MM.1S (cell line): ENCODE data around the gene HPS6.

Source experiments
- DNase-seq: peaks from one replicate; pipeline ENCODE4 v3.0.0-alpha.2; 2015
- H2AFZ ChIP-seq: fragments of 300-600 bp; sonication (generic); 2 replicates; pipeline ENCODE4 v1.6.0; 2016; ENCODE audit warnings: antibody characterized with exemption, low read length
- H3F3A ChIP-seq: fragments of 300-600 bp; sonication (generic); 2 replicates; pipeline ENCODE4 v1.6.1; 2016; ENCODE audit warnings: mild to moderate bottlenecking, antibody characterized with exemption, low read length, moderate library complexity, mixed read lengths; ENCODE audit not compliant: insufficient read depth
- H3K27ac ChIP-seq: fragments of 300-600 bp; sonication (generic); 2 replicates; pipeline ENCODE4 v1.5.1; 2016; ENCODE audit warnings: mild to moderate bottlenecking, low read length
- H3K27me3 ChIP-seq: fragments of 300-600 bp; sonication (generic); replicated peaks from 2 replicates; pipeline ENCODE4 v1.6.0; 2016; ENCODE audit warnings: low read length; ENCODE audit not compliant: insufficient read depth
- H3K36me3 ChIP-seq: fragments of 300-600 bp; sonication (generic); replicated peaks from 2 replicates; pipeline ENCODE4 v1.6.1; 2016; ENCODE audit warnings: mild to moderate bottlenecking, low read length, mixed read lengths; ENCODE audit not compliant: insufficient read depth
- H3K4me1 ChIP-seq: fragments of 300-600 bp; sonication (generic); 2 replicates; pipeline ENCODE4 v1.6.1; 2016; ENCODE audit warnings: low read length, mixed read lengths
- H3K4me2 ChIP-seq: fragments of 300-600 bp; sonication (generic); 2 replicates; pipeline ENCODE4 v1.6.0; 2016; ENCODE audit warnings: low read depth, low read length
- H3K4me3 ChIP-seq: fragments of 300-600 bp; sonication (generic); 2 replicates; pipeline ENCODE4 v1.5.1; 2016; ENCODE audit warnings: low read length, mixed read lengths
- H3K79me2 ChIP-seq: fragments of 300-600 bp; sonication (generic); 2 replicates; pipeline ENCODE4 v1.6.1; 2016; ENCODE audit warnings: mixed run types, low read length, mixed read lengths
- H3K9ac ChIP-seq: fragments of 300-600 bp; sonication (generic); 2 replicates; pipeline ENCODE4 v1.6.1; 2016; ENCODE audit warnings: low read length, mixed read lengths
- H3K9me2 ChIP-seq: fragments of 300-600 bp; sonication (generic); replicated peaks from 2 replicates; pipeline ENCODE4 v1.6.1; 2016; ENCODE audit warnings: mild to moderate bottlenecking, low read length, mixed read lengths; ENCODE audit not compliant: insufficient read depth
- H3K9me3 ChIP-seq: fragments of 300-600 bp; sonication (generic); replicated peaks from 2 replicates; pipeline ENCODE4 v1.6.1; 2016; ENCODE audit warnings: mild to moderate bottlenecking, low read length, mixed read lengths; ENCODE audit not compliant: insufficient read depth
- H4K20me1 ChIP-seq: fragments of 300-600 bp; sonication (generic); 2 replicates; pipeline ENCODE4 v1.6.1; 2016; ENCODE audit warnings: mild to moderate bottlenecking, low read length, moderate library complexity, mixed read lengths; ENCODE audit not compliant: insufficient read depth
- CTCF ChIP-seq: fragments of 300-600 bp; sonication (generic); IDR thresholded peaks from 2 replicates; pipeline ENCODE4 v1.5.1; 2016; ENCODE audit warnings: antibody characterized with exemption, low read length, mixed read lengths
- EZH2 ChIP-seq: fragments of 300-600 bp; sonication (generic); optimal IDR thresholded peaks from 2 replicates; pipeline ENCODE3; 2017; ENCODE audit warnings: low read depth, mild to moderate bottlenecking, antibody characterized with exemption, low read length, mixed read lengths
- EZH2phosphoT487 ChIP-seq: fragments of 300-600 bp; sonication (generic); IDR thresholded peaks from 2 replicates; pipeline ENCODE4 v1.6.1; 2018; ENCODE audit warnings: antibody characterized with exemption, low read length

The HPS6 gene

GRCh38 chr10:102115775-102116174, 50.6 kb downstream of the HPS6 start:
- peaks cover 38% of the 10 kb centered on the region for H3K4me1 ChIP-seq
- no peak overlapping the region for H3K4me3 ChIP-seq

GRCh38 chr10:102116656-102117055, 51.5 kb downstream of the HPS6 start:
- no peaks in the 10 kb centered on the region for H3K9me3 ChIP-seq
- H3K27me3 ChIP-seq, result no peaks in the 10 kb centered on the region
- no peak overlapping the region for H2AFZ ChIP-seq
- H3F3A ChIP-seq, result peaks cover 7% of the 10 kb centered on the region; the same call in 1 of the 2 replicates
- no peak for DNase-seq
- no peak overlapping the region for H3K27ac ChIP-seq
- H3K36me3 ChIP-seq, result no peaks in the 10 kb centered on the region
- H3K4me2 ChIP-seq, result no peak overlapping the region
- TF ChIP-seq EZH2 (no peak), CTCF (no peak), EZH2phosphoT487 (no peak)
- H3K9ac ChIP-seq, result no peak overlapping the region
- H3K4me3 ChIP-seq, result no peak overlapping the region
- peaks cover 44% of the 10 kb centered on the region for H3K4me1 ChIP-seq
- H3K9me2 ChIP-seq, result no peaks in the 10 kb centered on the region
- peaks cover 74% of the 10 kb centered on the region for H3K79me2 ChIP-seq
- H4K20me1 ChIP-seq, result no peaks in the 10 kb centered on the region

More at GRCh38 chr10:102115775-102116174, 50.6 kb downstream of the HPS6 start:
- peaks cover 74% of the 10 kb centered on the region for H3K79me2 ChIP-seq
- H3K9me2 ChIP-seq, result no peaks in the 10 kb centered on the region
- H3K9me3 ChIP-seq, result no peaks in the 10 kb centered on the region
- H3K36me3 ChIP-seq, result no peaks in the 10 kb centered on the region
- peak overlapping the region; percentile 92; the same call in 1 of the 2 replicates for H3K4me2 ChIP-seq
- no peak for DNase-seq
- TF ChIP-seq CTCF (no peak), EZH2phosphoT487 (no peak), EZH2 (no peak)
- H4K20me1 ChIP-seq, result no peaks in the 10 kb centered on the region
- no peak overlapping the region for H3K27ac ChIP-seq
- H3K9ac ChIP-seq, result no peak overlapping the region; the same call in 1 of the 2 replicates
- no peaks in the 10 kb centered on the region for H3K27me3 ChIP-seq
- no peak overlapping the region for H2AFZ ChIP-seq
- H3F3A ChIP-seq, result peaks cover 7% of the 10 kb centered on the region; the same call in 1 of the 2 replicates
